Measurements from ENCODE around the gene AMBRA1.

The AMBRA1 gene

DNA sequence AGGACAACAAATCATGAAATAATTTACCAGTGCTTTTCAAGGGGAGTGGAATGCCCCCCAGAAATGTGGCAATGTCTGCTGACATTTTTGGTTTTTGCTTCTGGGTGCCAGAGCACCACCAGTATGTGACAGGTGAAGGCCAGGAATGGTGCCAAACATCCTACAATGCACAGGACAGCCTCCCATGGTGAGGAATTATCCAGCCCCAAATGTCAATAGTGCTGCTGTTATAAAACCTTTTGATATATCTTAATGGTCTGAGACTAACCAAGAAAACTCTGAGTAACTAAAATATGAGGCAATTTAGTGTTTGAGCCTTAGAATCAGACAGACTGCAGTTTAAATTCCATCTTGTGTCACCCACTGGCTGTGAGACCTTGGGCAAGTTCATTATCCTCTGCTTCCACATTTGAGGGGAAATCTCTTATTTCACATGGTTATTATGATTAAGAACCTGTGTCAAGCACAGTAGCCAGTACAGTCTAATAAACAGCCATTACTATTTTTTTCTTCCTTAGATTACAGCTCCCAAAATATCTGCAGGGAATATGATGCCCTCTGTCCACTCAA is 69.5 kb downstream of the AMBRA1 start:
- DNase-seq (no peak), ATAC-seq (ENCODE audit: insufficient read depth, low read depth) (no peak)
- Histone ChIP-seq H4K20me1 (ENCODE audit: insufficient read depth, low read length) (peaks cover 68% of the 10 kb centered on the region), H3K4me3 (ENCODE audit: low read depth in 1 of 2, low read length in 2 of 2) (no peak overlapping the region), H3K4me2 (ENCODE audit: insufficient read depth, low read length) (no peak overlapping the region), H3K27ac (ENCODE audit: low read length) (no peak overlapping the region), H3K9me3 (ENCODE audit: insufficient read depth, low read length, severe bottlenecking) (no peaks in the 10 kb centered on the region), H3K27me3 (ENCODE audit: insufficient read depth, low read length, poor library complexity) (no peaks in the 10 kb centered on the region), H3K4me1 (ENCODE audit: insufficient read depth, low read length) (no peaks in the 10 kb centered on the region), H3K9ac (ENCODE audit: low read depth, low read length) (no peak overlapping the region), H3K79me2 (ENCODE audit: insufficient read depth, low read length) (peaks cover 95% of the 10 kb centered on the region), H3K36me3 (ENCODE audit: insufficient read depth, low read length) (peaks cover 14% of the 10 kb centered on the region), H2AFZ (ENCODE audit: low read depth, low read length) (no peak overlapping the region)
- TF ChIP-seq, protein P1, sequence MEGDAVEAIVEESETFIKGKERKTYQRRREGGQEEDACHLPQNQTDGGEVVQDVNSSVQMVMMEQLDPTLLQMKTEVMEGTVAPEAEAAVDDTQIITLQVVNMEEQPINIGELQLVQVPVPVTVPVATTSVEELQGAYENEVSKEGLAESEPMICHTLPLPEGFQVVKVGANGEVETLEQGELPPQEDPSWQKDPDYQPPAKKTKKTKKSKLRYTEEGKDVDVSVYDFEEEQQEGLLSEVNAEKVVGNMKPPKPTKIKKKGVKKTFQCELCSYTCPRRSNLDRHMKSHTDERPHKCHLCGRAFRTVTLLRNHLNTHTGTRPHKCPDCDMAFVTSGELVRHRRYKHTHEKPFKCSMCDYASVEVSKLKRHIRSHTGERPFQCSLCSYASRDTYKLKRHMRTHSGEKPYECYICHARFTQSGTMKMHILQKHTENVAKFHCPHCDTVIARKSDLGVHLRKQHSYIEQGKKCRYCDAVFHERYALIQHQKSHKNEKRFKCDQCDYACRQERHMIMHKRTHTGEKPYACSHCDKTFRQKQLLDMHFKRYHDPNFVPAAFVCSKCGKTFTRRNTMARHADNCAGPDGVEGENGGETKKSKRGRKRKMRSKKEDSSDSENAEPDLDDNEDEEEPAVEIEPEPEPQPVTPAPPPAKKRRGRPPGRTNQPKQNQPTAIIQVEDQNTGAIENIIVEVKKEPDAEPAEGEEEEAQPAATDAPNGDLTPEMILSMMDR (IDR thresholded peaks at IDR 0.05; ENCODE audit: borderline replicate concordance, extremely low read depth, low read length, poor library complexity, severe bottlenecking): no peak
- no peak for TF ChIP-seq EZH2 (IDR thresholded peaks at IDR 0.05; ENCODE audit: borderline replicate concordance, low read depth, low read length, severe bottlenecking)

GRCh38 chr11:46523290-46523689 is 70.5 kb downstream of the AMBRA1 start:
- H3K36me3 ChIP-seq (ENCODE audit: insufficient read depth, low read length): peaks cover 14% of the 10 kb centered on the region
- H3K4me1 ChIP-seq (ENCODE audit: insufficient read depth, low read length): no peaks in the 10 kb centered on the region
- ATAC-seq (ENCODE audit: insufficient read depth, low read depth) (no peak), DNase-seq (no peak)
- no peak overlapping the region for H3K4me2 ChIP-seq (ENCODE audit: insufficient read depth, low read length)
- no peaks in the 10 kb centered on the region for H3K9me3 ChIP-seq (ENCODE audit: insufficient read depth, low read length, severe bottlenecking)
- H4K20me1 ChIP-seq (ENCODE audit: insufficient read depth, low read length): peaks cover 59% of the 10 kb centered on the region
- no peak overlapping the region for H3K4me3 ChIP-seq (ENCODE audit: low read depth in 1 of 2, low read length in 2 of 2)
- TF ChIP-seq, protein P1 (IDR thresholded peaks at IDR 0.05; ENCODE audit: borderline replicate concordance, extremely low read depth, low read length, poor library complexity, severe bottlenecking): no peak
- TF ChIP-seq EZH2 (IDR thresholded peaks at IDR 0.05; ENCODE audit: borderline replicate concordance, low read depth, low read length, severe bottlenecking): no peak
- H3K79me2 ChIP-seq (ENCODE audit: insufficient read depth, low read length): peaks cover 95% of the 10 kb centered on the region
- no peak overlapping the region for H3K27ac ChIP-seq (ENCODE audit: low read length)
- no peaks in the 10 kb centered on the region for H3K27me3 ChIP-seq (ENCODE audit: insufficient read depth, low read length, poor library complexity)
- H2AFZ ChIP-seq (ENCODE audit: low read depth, low read length): no peak overlapping the region
- H3K9ac ChIP-seq (ENCODE audit: low read depth, low read length): no peak overlapping the region

DNA sequence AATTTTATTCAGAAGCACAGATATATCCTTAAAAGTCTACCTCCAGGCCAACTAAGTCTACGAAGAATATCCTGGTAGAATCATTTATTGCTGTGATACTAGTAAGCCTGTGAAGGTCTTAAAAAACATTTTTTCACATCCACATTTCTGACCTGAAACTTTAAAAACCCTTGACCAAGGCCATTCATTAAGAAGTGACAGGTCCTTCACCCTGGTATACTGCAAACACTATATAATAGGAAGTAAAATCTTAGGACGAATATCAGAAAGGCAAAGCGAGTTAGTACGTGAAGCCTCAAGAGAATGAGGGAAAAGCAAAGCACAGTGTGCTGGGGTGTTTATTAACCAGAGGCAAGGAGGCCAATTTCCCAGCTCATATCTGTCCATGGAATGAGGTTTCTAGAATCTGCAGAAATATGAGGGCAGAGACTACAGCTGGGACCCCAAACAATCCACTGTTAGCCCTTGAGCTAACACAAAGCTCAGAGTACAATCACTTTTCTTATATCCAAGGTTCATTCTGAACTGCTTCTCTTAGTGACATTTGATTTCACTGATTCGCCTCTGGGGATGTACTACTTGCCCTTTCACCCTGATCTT is 71.0 kb downstream of the AMBRA1 start:
- H3K4me2 ChIP-seq (ENCODE audit: insufficient read depth, low read length): no peak overlapping the region
- DNase-seq: no peak
- no peak overlapping the region for H3K4me3 ChIP-seq (ENCODE audit: low read depth in 1 of 2, low read length in 2 of 2)
- TF ChIP-seq EZH2 (IDR thresholded peaks at IDR 0.05; ENCODE audit: borderline replicate concordance, low read depth, low read length, severe bottlenecking): no peak
- TF ChIP-seq, protein P1 (IDR thresholded peaks at IDR 0.05; ENCODE audit: borderline replicate concordance, extremely low read depth, low read length, poor library complexity, severe bottlenecking): no peak
- H3K9ac ChIP-seq (ENCODE audit: low read depth, low read length): no peak overlapping the region
- H3K4me1 ChIP-seq (ENCODE audit: insufficient read depth, low read length): no peaks in the 10 kb centered on the region
- H3K9me3 ChIP-seq (ENCODE audit: insufficient read depth, low read length, severe bottlenecking): no peaks in the 10 kb centered on the region
- peaks cover 93% of the 10 kb centered on the region for H3K79me2 ChIP-seq (ENCODE audit: insufficient read depth, low read length)
- peaks cover 14% of the 10 kb centered on the region for H3K36me3 ChIP-seq (ENCODE audit: insufficient read depth, low read length)
- no peak overlapping the region for H3K27ac ChIP-seq (ENCODE audit: low read length)
- no peak overlapping the region for H2AFZ ChIP-seq (ENCODE audit: low read depth, low read length)
- peaks cover 54% of the 10 kb centered on the region for H4K20me1 ChIP-seq (ENCODE audit: insufficient read depth, low read length)
- ATAC-seq (ENCODE audit: insufficient read depth, low read depth): no peak
- no peaks in the 10 kb centered on the region for H3K27me3 ChIP-seq (ENCODE audit: insufficient read depth, low read length, poor library complexity)
